A549 (cell line): ENCODE measurements around the gene ZBP1. TPM values are rescaled to one million over a fixed set of nuclear protein-coding genes. Genes with fewer than 3 reads are reported as not detected.

Experiments
- ATAC-seq, 2 experiments: fragments of 200-7000 bp in 1 of 2; fragments of >200 bp in 1 of 2; cut with Nextera tagmentation in 1 of 2; cut with Tn5 transposase in 1 of 2; 3 replicates each; pipeline versions ENCODE4 v1.8.0 to v1.9.1; 2018 to 2020; ENCODE audit warnings: mild to moderate bottlenecking in 1 of 2, moderate library complexity in 1 of 2
- CTCF ChIA-PET: fragments of 300-600 bp; sonication (Branson Sonifier 250); formaldehyde crosslinking; extraction: SDS; loops from one replicate; lab custom pipeline; 2021; ENCODE audit warnings: antibody characterized with exemption, inconsistent platforms; lab: Yijun Ruan, JAX
- POLR2A ChIA-PET: fragments of 350-600 bp; formaldehyde crosslinking; extraction: SDS; loops from one replicate; lab custom pipeline; 2021; ENCODE audit warnings: antibody characterized with exemption, inconsistent platforms; lab: Yijun Ruan, JAX
- DNase-seq, 2 experiments: peaks; one replicate each; pipeline versions ENCODE4 v3.0.0 to v3.0.0-alpha.2; 2011 to 2016; ENCODE audit warnings: low read depth in 1 of 2, low spot score in 1 of 2
- FAIRE-seq: peaks from 2 replicates; lab custom pipeline; 2011; peaks lifted over from hg19 to GRCh38; lab: Jason Lieb, UNC
- H3K27ac ChIP-seq, 2 experiments: fragments of >200 bp; sonication (Bioruptor Twin); formaldehyde crosslinking; 3 replicates each; pipeline ENCODE4 v1.5.1; 2016 to 2017
- H3K4me1 ChIP-seq: fragments of >200 bp; sonication (Bioruptor Twin); formaldehyde crosslinking; 3 replicates; pipeline ENCODE4 v1.6.1; 2016
- H3K4me2 ChIP-seq: fragments of >200 bp; sonication (Bioruptor Twin); formaldehyde crosslinking; 3 replicates; pipeline ENCODE4 v1.6.1; 2016
- H3K4me3 ChIP-seq: fragments of >200 bp; sonication (Bioruptor Twin); formaldehyde crosslinking; 3 replicates; pipeline ENCODE4 v1.5.1; 2016
- H3K9me3 ChIP-seq: fragments of >200 bp; sonication (Bioruptor Twin); formaldehyde crosslinking; 3 replicates; pipeline ENCODE4 v1.6.1; 2016
- BHLHE40 ChIP-seq: IDR thresholded peaks from 2 replicates; pipeline ENCODE4 v1.6.1; 2012; ENCODE audit warnings: low read depth, low read length, inconsistent platforms
- CHD2 ChIP-seq: fragments of 150-350 bp; IDR thresholded peaks from 2 replicates; pipeline ENCODE4 v1.6.1; 2014; ENCODE audit warnings: low read length; ENCODE audit not compliant: partially characterized antibody
- FOSL2 ChIP-seq, 2 experiments: fragments of 450-650 bp in 1 of 2; fragments of >200 bp in 1 of 2; sonication (Bioruptor Twin) in 1 of 2; formaldehyde crosslinking; IDR thresholded peaks; 2 replicates each; pipeline versions ENCODE4 v1.5.0 to v1.6.1; 2016 to 2020; ENCODE audit warnings: mild to moderate bottlenecking in 1 of 2, moderate library complexity in 1 of 2
- HEYL ChIP-seq: fragments of 250-450 bp; sonication (Bioruptor Pico); IDR thresholded peaks from 2 replicates; pipeline ENCODE4 v1.8.0; 2021; ENCODE audit warnings: mild to moderate bottlenecking, moderate library complexity
- HOXA7 ChIP-seq: fragments of 250-450 bp; sonication (Bioruptor Pico); IDR thresholded peaks from 2 replicates; pipeline ENCODE4 v1.5.0; 2020; ENCODE audit warnings: mild to moderate bottlenecking, moderate library complexity
- HOXB13 ChIP-seq: fragments of 250-450 bp; sonication (Bioruptor Pico); IDR thresholded peaks from 2 replicates; pipeline ENCODE4 v1.5.0; 2020; ENCODE audit warnings: low read depth, mild to moderate bottlenecking, moderate library complexity
- KDM1A ChIP-seq: fragments of 200-600 bp; sonication (generic); IDR thresholded peaks from 2 replicates; pipeline ENCODE4 v1.6.1; 2016; ENCODE audit warnings: low read depth, mild to moderate bottlenecking
- KDM5A ChIP-seq: fragments of 200-600 bp; sonication (generic); IDR thresholded peaks from 2 replicates; pipeline ENCODE4 v1.6.1; 2016; ENCODE audit warnings: antibody characterized with exemption, mild to moderate bottlenecking
- MAFK ChIP-seq: fragments of 450-650 bp; IDR thresholded peaks from 2 replicates; pipeline ENCODE4 v1.6.1; 2014; ENCODE audit not compliant: partially characterized antibody
- NR3C1 ChIP-seq: fragments of >200 bp; sonication (Bioruptor Twin); formaldehyde crosslinking; IDR thresholded peaks from 3 replicates; pipeline ENCODE4 v1.6.1; 2017
- POLR2AphosphoS2 ChIP-seq: conservative IDR thresholded peaks from 2 replicates; pipeline ENCODE4 v1.6.1; 2012; ENCODE audit warnings: low read length, improper control_type of control experiment, inconsistent platforms
- RCOR1 ChIP-seq: fragments of 150-350 bp; IDR thresholded peaks from 2 replicates; pipeline ENCODE4 v1.6.1; 2014; ENCODE audit warnings: antibody characterized with exemption, low read length, low read depth
- SMC3 ChIP-seq: fragments of >200 bp; sonication (Bioruptor Twin); formaldehyde crosslinking; IDR thresholded peaks from 3 replicates; pipeline ENCODE4 v1.6.1; 2018; ENCODE audit warnings: inconsistent platforms
- SREBF2 ChIP-seq: fragments of 450-650 bp; IDR thresholded peaks from 2 replicates; pipeline ENCODE4 v1.6.1; 2014; ENCODE audit warnings: mild to moderate bottlenecking, moderate library complexity
- ZSCAN20 ChIP-seq: fragments of 250-450 bp; sonication (Bioruptor Pico); IDR thresholded peaks from 2 replicates; pipeline ENCODE4 v1.8.0; 2022; ENCODE audit warnings: mild to moderate bottlenecking, moderate library complexity
- WGBS: methylation state at CpG from one replicate; pipeline ENCODE4 v1.1.6; 2017; ENCODE audit errors: missing lambda C conversion rate; 5-methylcytosine and 5-hydroxymethylcytosine counted together
- polyA plus RNA-seq, 4 experiments: library from polyadenylated mRNA; depleted of rRNA in 3 of 4; stranded (reverse); fragments of >200 nt; fragmentation: RNase III in 1 of 4; extraction: RNeasy Plus Mini Kit Qiagen cat#74134 plus additional on column Dnase treatment in 1 of 4; gene quantifications; 2 replicates in 3 of 4; 3 replicates in 1 of 4; pipeline ENCODE4 v1.2.3, GENCODE V29; 2011 to 2017
- TF ChIP-seq, protein P1 (sequence below): IDR thresholded peaks from 2 replicates; pipeline ENCODE4 v1.6.1; 2012
- TF ChIP-seq, protein P2 (sequence below): fragments of 250-450 bp; sonication (Bioruptor Pico); IDR thresholded peaks from 2 replicates; pipeline ENCODE4 v1.5.0; 2021; ENCODE audit warnings: mild to moderate bottlenecking, moderate library complexity, borderline replicate concordance
- TF ChIP-seq, protein P3 (sequence below): IDR thresholded peaks from 2 replicates; pipeline ENCODE4 v1.6.1; 2012
- TF ChIP-seq, protein P4 (sequence below): fragments of 250-450 bp; sonication (Bioruptor Pico); IDR thresholded peaks from 2 replicates; pipeline ENCODE4 v1.5.0; 2020; ENCODE audit warnings: low read depth, mild to moderate bottlenecking, moderate library complexity
- TF ChIP-seq, protein P5 (sequence below): fragments of 150-350 bp; IDR thresholded peaks from 2 replicates; pipeline ENCODE4 v1.6.1; 2014; ENCODE audit warnings: low read depth, mild to moderate bottlenecking, low read length
- TF ChIP-seq, protein P6 (sequence below): IDR thresholded peaks from 2 replicates; pipeline ENCODE4 v1.6.1; 2012; ENCODE audit warnings: low read depth, borderline replicate concordance

The ZBP1 gene
- polyA plus RNA-seq, 2 of the 4 experiments (the other 2 are of a cell fraction): 0.05 TPM; not detected in 1

DNA sequence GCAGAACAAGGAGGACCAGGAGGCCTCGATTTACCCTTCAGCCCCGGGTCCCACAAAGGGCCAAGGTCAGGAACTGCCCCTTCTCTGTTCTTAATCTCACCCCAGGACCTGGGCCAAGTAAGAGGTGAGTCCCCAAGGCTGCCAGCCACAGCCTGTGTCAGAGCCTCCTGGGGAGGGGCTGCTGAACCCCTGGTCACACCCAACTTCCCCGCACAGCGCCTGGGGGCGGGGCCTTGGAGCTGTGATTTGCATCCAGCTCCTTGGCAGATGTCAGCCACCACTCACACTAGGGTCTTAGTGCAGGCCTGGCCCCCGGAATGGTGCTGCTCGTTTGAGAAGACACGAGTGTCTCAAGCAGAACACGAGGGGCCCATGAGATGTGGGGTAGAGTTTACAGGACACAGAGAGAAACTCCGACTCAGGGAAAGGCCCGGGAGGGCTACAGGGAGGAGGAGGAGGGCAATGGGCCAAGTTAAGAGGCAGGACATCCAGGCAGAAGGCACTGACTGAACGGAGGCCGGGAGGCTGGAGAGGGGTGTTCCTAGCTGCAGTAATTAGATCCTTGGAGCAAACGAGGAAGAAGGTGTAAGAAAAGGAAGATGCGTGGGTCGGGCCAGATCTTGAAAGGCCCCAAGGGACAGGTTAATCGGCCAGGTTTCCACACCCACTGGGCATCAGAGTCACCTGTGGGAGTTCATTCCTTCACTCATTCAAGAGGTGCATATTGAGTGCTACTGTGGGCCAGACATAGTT is 26.9 kb downstream of the ZBP1 start:
- CTCF ChIA-PET: interaction anchor here (0.7 to 11.9 kb wide), 16 partner anchors 8 to 617 kb away, joined by 3 to 388 read pairs (median 5); no protein-coding TSS in a partner anchor
- TF ChIP-seq SMC3 (no peak), MAFK (no peak), RCOR1 (no peak), HEYL (CRISPR knock-in tag) (no peak), CHD2 (no peak), ZSCAN20 (no peak), KDM5A (no peak), NR3C1 (no peak), BHLHE40 (no peak), HOXA7 (CRISPR knock-in tag) (no peak), POLR2AphosphoS2 (no peak), FOSL2 (IDR thresholded peaks at IDR 0.05) (no peak), FOSL2 (CRISPR knock-in tag; IDR thresholded peaks at IDR 0.05) (no peak)
- TF ChIP-seq, protein P1, sequence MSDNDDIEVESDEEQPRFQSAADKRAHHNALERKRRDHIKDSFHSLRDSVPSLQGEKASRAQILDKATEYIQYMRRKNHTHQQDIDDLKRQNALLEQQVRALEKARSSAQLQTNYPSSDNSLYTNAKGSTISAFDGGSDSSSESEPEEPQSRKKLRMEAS: no peak
- TF ChIP-seq, protein P2, sequence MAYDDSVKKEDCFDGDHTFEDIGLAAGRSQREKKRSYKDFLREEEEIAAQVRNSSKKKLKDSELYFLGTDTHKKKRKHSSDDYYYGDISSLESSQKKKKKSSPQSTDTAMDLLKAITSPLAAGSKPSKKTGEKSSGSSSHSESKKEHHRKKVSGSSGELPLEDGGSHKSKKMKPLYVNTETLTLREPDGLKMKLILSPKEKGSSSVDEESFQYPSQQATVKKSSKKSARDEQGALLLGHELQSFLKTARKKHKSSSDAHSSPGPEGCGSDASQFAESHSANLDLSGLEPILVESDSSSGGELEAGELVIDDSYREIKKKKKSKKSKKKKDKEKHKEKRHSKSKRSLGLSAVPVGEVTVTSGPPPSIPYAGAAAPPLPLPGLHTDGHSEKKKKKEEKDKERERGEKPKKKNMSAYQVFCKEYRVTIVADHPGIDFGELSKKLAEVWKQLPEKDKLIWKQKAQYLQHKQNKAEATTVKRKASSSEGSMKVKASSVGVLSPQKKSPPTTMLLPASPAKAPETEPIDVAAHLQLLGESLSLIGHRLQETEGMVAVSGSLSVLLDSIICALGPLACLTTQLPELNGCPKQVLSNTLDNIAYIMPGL: no peak
- TF ChIP-seq, protein P3, sequence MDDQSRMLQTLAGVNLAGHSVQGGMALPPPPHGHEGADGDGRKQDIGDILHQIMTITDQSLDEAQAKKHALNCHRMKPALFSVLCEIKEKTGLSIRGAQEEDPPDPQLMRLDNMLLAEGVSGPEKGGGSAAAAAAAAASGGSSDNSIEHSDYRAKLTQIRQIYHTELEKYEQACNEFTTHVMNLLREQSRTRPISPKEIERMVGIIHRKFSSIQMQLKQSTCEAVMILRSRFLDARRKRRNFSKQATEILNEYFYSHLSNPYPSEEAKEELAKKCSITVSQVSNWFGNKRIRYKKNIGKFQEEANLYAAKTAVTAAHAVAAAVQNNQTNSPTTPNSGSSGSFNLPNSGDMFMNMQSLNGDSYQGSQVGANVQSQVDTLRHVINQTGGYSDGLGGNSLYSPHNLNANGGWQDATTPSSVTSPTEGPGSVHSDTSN: no peak
- TF ChIP-seq, protein P4, sequence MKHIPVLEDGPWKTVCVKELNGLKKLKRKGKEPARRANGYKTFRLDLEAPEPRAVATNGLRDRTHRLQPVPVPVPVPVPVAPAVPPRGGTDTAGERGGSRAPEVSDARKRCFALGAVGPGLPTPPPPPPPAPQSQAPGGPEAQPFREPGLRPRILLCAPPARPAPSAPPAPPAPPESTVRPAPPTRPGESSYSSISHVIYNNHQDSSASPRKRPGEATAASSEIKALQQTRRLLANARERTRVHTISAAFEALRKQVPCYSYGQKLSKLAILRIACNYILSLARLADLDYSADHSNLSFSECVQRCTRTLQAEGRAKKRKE (CRISPR knock-in tag): no peak
- TF ChIP-seq, protein P5, sequence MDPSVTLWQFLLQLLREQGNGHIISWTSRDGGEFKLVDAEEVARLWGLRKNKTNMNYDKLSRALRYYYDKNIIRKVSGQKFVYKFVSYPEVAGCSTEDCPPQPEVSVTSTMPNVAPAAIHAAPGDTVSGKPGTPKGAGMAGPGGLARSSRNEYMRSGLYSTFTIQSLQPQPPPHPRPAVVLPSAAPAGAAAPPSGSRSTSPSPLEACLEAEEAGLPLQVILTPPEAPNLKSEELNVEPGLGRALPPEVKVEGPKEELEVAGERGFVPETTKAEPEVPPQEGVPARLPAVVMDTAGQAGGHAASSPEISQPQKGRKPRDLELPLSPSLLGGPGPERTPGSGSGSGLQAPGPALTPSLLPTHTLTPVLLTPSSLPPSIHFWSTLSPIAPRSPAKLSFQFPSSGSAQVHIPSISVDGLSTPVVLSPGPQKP: no peak
- FAIRE-seq (no peak), ATAC-seq (no peak), DNase-seq (no peak)
- H3K4me3 ChIP-seq: no peak overlapping the region
- peaks cover 8% of the 10 kb centered on the region; the same call in 2 of the 3 replicates for H3K4me1 ChIP-seq
- POLR2A ChIA-PET: no interaction called here
- H3K4me2 ChIP-seq: no peak overlapping the region
- WGBS: 37% methylated on average over 14 of the region's 17 CpGs
- H3K27ac ChIP-seq: no peak overlapping the region
- H3K9me3 ChIP-seq: no peaks in the 10 kb centered on the region; the same call in 2 of the 3 replicates

DNA sequence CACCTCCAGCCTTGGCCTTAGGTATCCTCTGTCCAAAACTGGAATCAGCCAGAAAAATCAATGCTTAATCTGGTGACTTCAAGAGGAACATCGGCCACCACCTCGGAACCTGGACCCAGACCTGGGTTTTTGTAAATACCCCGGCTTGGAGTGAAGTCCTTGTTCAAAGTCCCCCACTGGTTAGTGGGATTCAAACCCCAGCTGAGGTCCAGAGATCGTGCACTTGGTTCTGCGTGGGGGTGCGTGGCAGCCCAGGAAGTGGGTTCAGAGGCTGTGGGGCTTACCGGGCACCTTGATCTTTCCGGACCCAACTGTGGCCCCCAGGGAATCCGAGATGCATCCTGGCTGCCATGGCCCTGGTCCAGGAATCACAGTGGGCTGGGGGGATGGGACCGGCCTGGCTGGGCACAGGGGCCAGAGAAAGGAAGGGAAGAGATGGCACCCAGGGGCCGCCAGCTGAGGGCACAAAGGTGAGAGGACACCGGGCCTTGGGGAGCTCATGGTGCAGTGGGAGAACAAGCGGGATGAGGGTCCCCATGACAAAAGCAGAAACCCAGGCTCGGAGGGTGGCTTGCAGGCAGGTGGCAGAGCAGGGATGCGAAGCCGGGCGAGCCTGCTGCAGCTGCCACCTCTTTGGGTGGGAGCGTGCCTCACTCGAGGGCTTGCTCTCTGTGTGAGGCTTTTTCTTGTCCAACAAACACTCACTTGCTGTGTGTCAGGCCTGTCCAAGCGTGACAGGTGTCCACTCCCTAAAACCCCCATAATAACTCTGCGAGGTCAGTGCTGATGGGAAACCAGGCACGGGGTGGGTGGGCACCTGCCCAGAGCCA is 27.7 kb downstream of the ZBP1 start:
- ChIA-PET POLR2A (no interaction called here), CTCF (interaction anchor here (0.6 to 11.9 kb wide), 15 partner anchors 9 to 1369 kb away, joined by 3 to 388 read pairs (median 4); no protein-coding TSS in a partner anchor)
- Histone ChIP-seq H3K4me2 (no peak overlapping the region), H3K4me1 (peaks cover 7% of the 10 kb centered on the region; the same call in 2 of the 3 replicates), H3K27ac (no peak overlapping the region), H3K4me3 (no peak overlapping the region), H3K9me3 (peaks cover 8% of the 10 kb centered on the region)
- ATAC-seq (no peak), FAIRE-seq (no peak), DNase-seq (no peak)
- WGBS: 65% methylated on average over 16 of the region's 22 CpGs
- TF ChIP-seq, protein P5: no peak
- TF ChIP-seq KDM1A (no peak), HOXB13 (no peak), SREBF2 (no peak), POLR2AphosphoS2 (no peak)
- TF ChIP-seq, protein P1: no peak
- TF ChIP-seq, protein P6, sequence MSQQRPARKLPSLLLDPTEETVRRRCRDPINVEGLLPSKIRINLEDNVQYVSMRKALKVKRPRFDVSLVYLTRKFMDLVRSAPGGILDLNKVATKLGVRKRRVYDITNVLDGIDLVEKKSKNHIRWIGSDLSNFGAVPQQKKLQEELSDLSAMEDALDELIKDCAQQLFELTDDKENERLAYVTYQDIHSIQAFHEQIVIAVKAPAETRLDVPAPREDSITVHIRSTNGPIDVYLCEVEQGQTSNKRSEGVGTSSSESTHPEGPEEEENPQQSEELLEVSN: no peak
